ENCODE measurements around the gene DOK4. TPM values are rescaled to one million over a fixed set of nuclear protein-coding genes. Genes with fewer than 3 reads are reported as not detected.

The DOK4 gene
- total and polyA plus RNA-seq, 2 of the 8 experiments (the other 6 are each of a cell fraction or from before 2014, with no cell fraction given): 24.0 to 28.9 TPM

GRCh38 chr16:57512296-57513001, 26.2 kb upstream of the DOK4 start:
- CTCF ChIA-PET (ENCODE audit: partially characterized antibody): interaction anchor here (0.6 to 2.8 kb wide), 8 partner anchors 23 to 193 kb away, joined by 3 to 17 read pairs (median 4); partner anchors contain the start of gene POLR2C
- 96% methylated on average over 23 of the region's 23 CpGs; no CpG with 5 or more reads in 1 of the 2 experiments for WGBS, 2 experiments (ENCODE audit: extremely low coverage in 1 of 2, insufficient coverage in 1 of 2, insufficient read length in 1 of 2, insufficient replicate concordance in 2 of 2, low coverage in 1 of 2, low lambda C conversion rate in 2 of 2, missing lambda C conversion rate in 1 of 2)
- peaks cover 0 to 10% (median 4%) of the 10 kb centered on the region in 4 experiments; a peak in 5 of 7 replicates for H3K4me1 ChIP-seq (replicated peaks in 1 of 4; ENCODE audit: control insufficient read depth in 3 of 4, insufficient read depth in 4 of 4, low read length in 3 of 4)
- TF ChIP-seq GABPA (IDR thresholded peaks at IDR 0.05; ENCODE audit: borderline replicate concordance, insufficient read depth, low read length): no peak
- TF ChIP-seq TEAD4 (IDR thresholded peaks at IDR 0.05; ENCODE audit: low read depth, low read length): no peak
- no peak for TF ChIP-seq SIN3A (conservative IDR thresholded peaks at IDR 0.05 in 1 of 2, IDR thresholded peaks at IDR 0.05 in 1 of 2; ENCODE audit: low read depth in 1 of 2, low read length in 2 of 2)
- no peak for TF ChIP-seq RBBP5 (IDR thresholded peaks at IDR 0.05; ENCODE audit: borderline replicate concordance, low read depth, low read length)

More at GRCh38 chr16:57512296-57513001, 26.2 kb upstream of the DOK4 start:
- Histone ChIP-seq H2BK12ac (ENCODE audit: low read depth, low read length) (no peak overlapping the region), H3K18ac (ENCODE audit: extremely low read depth, low read length) (no peak overlapping the region), H4K5ac (ENCODE audit: insufficient read length, low read depth, low read length) (no peak overlapping the region), H2BK15ac (ENCODE audit: low read length) (no peak overlapping the region), H3K27ac (ENCODE audit: low read depth, low read length) (no peak overlapping the region), H4K20me1 (replicated peaks in 1 of 2; ENCODE audit: control insufficient read depth in 1 of 2, insufficient read depth in 2 of 2, low read length in 2 of 2) (peaks cover 0 to 1% of the 10 kb centered on the region in 2 experiments), H4K8ac (ENCODE audit: extremely low read depth, insufficient read depth, low read length) (no peak overlapping the region), H3K14ac (ENCODE audit: insufficient read length) (no peak overlapping the region), H2BK5ac (ENCODE audit: low read depth, low read length) (no peak overlapping the region), H2AFZ (ENCODE audit: low read length) (no peak overlapping the region), H3K4ac (replicated peaks; ENCODE audit: insufficient read length, low read depth, low read length) (no peak overlapping the region), H3K9ac (replicated peaks in 1 of 4; ENCODE audit: extremely low read depth in 1 of 4, low read depth in 3 of 4, low read length in 3 of 4) (no peak overlapping the region), H3K23ac (ENCODE audit: insufficient read length) (no peak overlapping the region), H3K56ac (replicated peaks; ENCODE audit: insufficient read length, low read depth, low read length) (no peak overlapping the region), H3K27me3 (replicated peaks in 1 of 4; ENCODE audit: control insufficient read depth in 3 of 4, extremely low read depth in 1 of 4, insufficient read depth in 3 of 4, low read length in 3 of 4) (no peaks in the 10 kb centered on the region), H3K4me2 (ENCODE audit: insufficient read depth in 1 of 2, low read depth in 2 of 2, low read length in 2 of 2) (no peak overlapping the region), H3K36me3 (ENCODE audit: control insufficient read depth in 2 of 4, insufficient read depth in 4 of 4, low read length in 3 of 4) (no peaks in the 10 kb centered on the region), H4K91ac (replicated peaks; ENCODE audit: insufficient read length, low read length) (no peak overlapping the region), H2BK120ac (replicated peaks; ENCODE audit: low read depth, low read length) (no peak overlapping the region), H3K79me2 (ENCODE audit: control insufficient read depth in 1 of 2, insufficient read depth in 2 of 2, low read length in 2 of 2) (no peaks in the 10 kb centered on the region), H3K9me3 (ENCODE audit: insufficient read depth in 2 of 2, low read depth in 1 of 2, low read length in 1 of 2) (no peaks in the 10 kb centered on the region), H3K23me2 (ENCODE audit: low read depth, low read length) (no peaks in the 10 kb centered on the region), H3K79me1 (ENCODE audit: low read depth, low read length) (no peaks in the 10 kb centered on the region), H2AK5ac (ENCODE audit: low read depth, low read length) (no peak overlapping the region), H2BK20ac (ENCODE audit: low read length) (no peak overlapping the region), H3K4me3 (ENCODE audit: extremely low read depth in 1 of 4, insufficient read depth in 2 of 4, low read depth in 3 of 4, low read length in 4 of 4) (no peak overlapping the region)
- DNase-seq (ENCODE audit: low read depth in 1 of 2, low spot score in 2 of 2) (no peak), FAIRE-seq (no peak)
- POLR2A ChIA-PET (ENCODE audit: partially characterized antibody): interaction anchor here (0.5 to 1.5 kb wide), 2 partner anchors 25 to 217 kb away, joined by 4 to 5 read pairs; partner anchors contain the start of gene CCDC102A

Measured in H1 (cell line).